ENCODE measurements around the gene B3GNT9.
A peak's percentile ranks its signal among the peaks of the same experiment; 100 is the strongest.

Gene B3GNT9

DNA sequence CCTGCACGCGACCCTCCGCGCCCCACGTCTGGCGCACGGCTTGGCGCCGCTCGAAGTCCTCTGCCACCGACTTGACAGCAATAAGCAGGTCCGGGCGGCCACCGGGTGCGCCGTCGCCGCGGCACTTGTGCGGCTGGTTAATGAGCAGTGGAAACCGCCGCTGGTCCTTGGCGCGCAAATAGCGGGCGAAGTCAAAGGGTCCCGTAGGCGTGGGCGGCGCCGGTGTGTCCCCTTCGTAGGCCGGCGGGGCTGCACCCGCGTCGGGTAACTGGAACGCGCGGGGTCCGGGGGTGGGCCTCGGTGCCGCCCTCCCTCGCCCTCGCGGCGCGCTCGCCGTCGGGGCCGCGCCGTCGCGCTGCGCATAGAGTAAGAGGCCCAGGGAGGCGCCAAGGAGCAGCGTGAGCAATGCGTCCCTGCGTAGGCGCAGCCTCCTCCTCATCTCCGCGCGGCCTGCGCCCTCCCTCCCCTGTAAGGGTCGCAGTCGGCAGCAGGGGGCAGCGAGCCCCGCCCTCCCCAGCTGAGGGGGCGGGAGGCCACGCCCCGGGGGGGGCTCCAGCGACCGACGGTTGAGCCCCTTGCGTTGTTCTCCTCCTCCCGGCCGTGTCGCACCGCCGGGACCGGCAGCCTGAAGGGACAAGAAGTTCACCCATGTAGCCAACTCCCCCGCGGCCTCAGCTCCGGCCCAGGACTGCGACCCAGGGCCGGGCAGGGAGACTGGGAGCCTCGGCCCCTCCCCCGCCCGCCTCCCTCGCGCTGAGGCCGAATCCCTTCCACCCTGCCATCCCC is 558 bp downstream of the B3GNT9 start:
- peak overlapping the region; percentile 64 for H3K4me3 ChIP-seq (replicated peaks; ENCODE audit: low read depth, low read length)
- TF ChIP-seq, protein P1, sequence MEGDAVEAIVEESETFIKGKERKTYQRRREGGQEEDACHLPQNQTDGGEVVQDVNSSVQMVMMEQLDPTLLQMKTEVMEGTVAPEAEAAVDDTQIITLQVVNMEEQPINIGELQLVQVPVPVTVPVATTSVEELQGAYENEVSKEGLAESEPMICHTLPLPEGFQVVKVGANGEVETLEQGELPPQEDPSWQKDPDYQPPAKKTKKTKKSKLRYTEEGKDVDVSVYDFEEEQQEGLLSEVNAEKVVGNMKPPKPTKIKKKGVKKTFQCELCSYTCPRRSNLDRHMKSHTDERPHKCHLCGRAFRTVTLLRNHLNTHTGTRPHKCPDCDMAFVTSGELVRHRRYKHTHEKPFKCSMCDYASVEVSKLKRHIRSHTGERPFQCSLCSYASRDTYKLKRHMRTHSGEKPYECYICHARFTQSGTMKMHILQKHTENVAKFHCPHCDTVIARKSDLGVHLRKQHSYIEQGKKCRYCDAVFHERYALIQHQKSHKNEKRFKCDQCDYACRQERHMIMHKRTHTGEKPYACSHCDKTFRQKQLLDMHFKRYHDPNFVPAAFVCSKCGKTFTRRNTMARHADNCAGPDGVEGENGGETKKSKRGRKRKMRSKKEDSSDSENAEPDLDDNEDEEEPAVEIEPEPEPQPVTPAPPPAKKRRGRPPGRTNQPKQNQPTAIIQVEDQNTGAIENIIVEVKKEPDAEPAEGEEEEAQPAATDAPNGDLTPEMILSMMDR (IDR thresholded peaks at IDR 0.05; ENCODE audit: low read length, missing control alignments), result no peak
- peak; percentile 76 for DNase-seq (ENCODE audit: low read depth)

DNA sequence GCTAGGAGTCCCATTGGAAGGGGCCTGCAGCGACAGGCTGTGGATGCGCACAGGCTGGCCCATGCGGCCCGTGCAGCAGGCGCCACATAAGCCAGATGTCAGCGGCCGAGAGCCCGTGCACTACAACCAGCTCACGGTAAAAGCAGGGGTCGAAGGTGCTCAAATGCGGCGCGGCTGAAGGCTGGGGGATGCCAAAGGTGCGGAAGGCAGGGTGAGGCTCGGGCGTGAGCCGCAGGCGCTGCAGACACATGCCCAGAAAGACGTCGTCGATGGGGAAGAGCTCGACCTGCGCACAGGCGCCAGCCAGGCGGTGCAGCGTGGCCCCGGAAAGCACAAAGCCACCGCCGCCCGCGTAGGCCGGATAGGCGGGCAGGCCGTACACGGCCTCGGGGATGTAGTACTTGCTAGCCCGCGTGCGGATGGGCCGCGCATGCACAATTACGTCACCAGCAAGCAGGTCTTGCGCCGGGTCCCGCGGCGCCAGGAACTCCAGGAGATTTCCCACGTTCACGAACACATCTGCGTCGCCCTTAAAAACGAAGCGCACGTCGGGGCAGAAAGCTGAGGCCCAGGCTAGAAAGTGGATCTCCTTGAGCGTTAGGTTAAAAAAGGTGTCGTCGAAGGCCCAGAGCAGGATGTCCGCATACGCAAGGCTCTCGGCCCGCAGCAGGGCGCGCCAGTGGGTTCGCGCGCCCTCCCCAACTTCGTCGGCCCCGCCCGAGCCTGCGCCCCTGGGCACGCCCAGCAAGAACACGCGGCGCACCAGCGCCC is 1.3 kb downstream of the B3GNT9 start:
- no peak for DNase-seq (ENCODE audit: low read depth)
- no peak overlapping the region for H3K4me3 ChIP-seq (replicated peaks; ENCODE audit: low read depth, low read length)
- TF ChIP-seq, protein P1 (IDR thresholded peaks at IDR 0.05; ENCODE audit: low read length, missing control alignments), result no peak

DNA sequence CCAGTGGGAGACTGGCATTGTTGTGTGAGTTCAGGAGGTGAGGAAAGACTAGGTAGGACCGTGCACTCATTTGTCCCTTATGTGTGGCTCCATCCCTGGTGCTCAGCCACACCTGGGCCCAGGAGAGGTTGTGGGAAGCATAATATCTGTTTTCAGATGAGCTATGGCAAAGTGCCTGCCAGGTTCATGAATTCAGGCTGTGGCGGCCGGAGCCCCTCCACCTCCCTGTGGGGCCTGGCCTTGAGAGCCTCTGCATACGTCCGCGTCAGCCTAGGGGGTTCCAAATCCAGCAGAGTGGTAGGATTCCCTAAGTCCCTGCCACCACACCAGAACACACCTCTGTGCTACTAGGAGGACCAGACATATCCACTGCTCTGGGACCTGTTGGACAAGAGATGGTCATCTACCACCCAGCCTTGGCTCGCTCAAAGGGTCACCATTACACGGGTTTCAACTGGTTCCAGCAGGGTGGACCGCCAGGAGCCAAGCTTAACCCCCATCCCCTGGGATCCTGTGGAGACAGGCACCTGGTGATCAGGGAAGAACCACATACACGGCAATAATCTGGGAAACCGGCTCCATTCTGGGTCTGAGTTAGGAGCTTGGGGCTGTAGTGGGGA is 2.0 kb downstream of the B3GNT9 start:
- TF ChIP-seq, protein P1 (IDR thresholded peaks at IDR 0.05; ENCODE audit: low read length, missing control alignments), result no peak
- no peak for DNase-seq (ENCODE audit: low read depth)
- H3K4me3 ChIP-seq (replicated peaks; ENCODE audit: low read depth, low read length), result no peak overlapping the region

DNA sequence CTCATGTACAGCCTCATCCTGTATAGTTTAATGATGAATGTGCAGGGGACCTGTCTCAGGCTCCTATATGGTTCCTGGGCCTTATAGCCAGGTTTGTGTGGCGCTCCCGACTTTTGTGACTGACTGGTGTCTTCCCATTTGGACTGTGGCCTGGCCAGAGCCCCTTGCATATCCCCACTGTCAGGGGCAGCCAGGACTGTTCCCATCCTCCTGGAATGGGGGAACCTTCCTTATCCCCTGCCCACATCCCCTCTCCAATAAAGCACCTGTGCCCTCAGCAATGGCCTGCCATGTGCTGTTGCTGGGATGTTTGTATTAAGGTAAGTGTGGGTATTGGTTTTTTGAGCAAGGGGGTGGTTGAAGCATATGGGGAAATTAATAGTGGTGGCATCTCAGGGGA is 2.6 kb downstream of the B3GNT9 start:
- no peak for DNase-seq (ENCODE audit: low read depth)
- H3K4me3 ChIP-seq (replicated peaks; ENCODE audit: low read depth, low read length), result no peak overlapping the region
- TF ChIP-seq, protein P1 (IDR thresholded peaks at IDR 0.05; ENCODE audit: low read length, missing control alignments), result no peak

DNA sequence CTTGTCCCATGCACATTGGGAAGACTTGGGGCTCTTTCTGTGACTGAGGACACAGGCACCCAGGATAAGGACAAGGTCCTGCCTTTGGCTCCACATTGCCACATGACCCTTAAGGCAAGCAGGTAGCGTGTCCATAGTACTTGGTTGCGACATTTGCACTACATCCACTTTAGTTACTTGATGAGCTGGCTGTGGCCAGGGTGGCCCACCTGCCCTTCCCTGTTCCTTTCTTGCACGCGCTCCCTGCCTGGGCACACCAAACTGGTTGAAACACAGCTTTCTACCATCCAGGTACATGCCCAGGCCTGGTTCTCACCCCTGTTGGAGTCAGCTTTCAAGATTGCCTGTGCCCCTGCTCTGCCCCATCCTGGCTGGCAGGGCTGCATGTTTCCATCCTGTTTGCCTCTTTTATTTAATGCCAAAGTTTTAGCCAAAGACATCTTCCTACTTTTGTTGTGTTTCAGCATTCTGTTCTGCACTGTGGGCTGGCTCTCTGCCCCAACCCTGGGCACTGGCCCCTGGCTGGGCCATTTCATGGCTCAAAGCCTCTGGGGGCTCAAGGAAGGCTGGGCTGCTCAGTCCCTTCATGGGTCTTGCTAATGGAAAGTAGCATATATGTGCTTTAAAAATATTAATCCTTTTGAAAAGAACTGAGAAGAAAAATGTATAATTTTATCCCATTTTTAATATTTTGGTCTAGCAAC is 3.2 kb downstream of the B3GNT9 start:
- DNase-seq (ENCODE audit: low read depth), result no peak
- TF ChIP-seq, protein P1 (IDR thresholded peaks at IDR 0.05; ENCODE audit: low read length, missing control alignments), result no peak
- H3K4me3 ChIP-seq (replicated peaks; ENCODE audit: low read depth, low read length), result no peak overlapping the region

DNA sequence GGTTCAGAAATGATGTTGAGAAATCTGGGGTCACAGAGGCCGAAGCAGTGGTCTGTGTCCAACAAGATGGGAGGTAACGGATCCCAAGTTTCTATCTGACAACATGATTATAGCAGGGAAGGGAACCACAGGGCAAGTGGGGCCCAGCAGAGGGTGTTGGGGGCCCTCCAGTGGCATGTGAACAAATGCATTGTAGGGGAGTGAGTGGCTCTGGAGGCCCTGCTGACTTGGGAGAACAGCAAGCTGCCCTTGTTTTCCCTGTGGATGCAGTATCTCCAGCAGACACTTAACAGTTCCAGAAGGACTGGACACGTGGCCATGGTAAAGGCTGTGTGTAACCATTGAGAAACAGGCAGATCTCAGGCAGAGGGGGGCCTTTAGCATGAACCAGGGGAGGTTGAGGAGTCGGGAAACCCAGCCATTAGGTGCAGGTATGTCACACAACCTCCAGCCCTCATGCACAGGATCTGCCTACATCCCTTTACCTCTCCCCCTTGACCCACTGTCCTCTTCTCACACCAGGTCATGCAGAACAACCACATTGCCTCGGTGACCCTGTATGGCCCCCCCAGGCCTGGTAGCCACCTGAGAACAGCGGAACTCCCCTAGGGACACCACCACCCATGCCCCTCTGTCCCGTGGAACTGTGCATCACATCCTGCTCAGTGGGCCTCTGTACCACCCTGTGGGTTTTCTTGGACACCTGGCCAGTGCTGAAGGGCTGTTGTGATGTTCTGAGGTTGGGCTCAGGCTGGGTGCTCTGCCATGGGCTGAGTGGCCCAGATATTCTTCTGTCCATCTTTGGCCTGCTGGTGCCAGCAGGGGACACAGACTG is 4.1 kb downstream of the B3GNT9 start:
- no peak for DNase-seq (ENCODE audit: low read depth)
- no peak overlapping the region for H3K4me3 ChIP-seq (replicated peaks; ENCODE audit: low read depth, low read length)
- TF ChIP-seq, protein P1 (IDR thresholded peaks at IDR 0.05; ENCODE audit: low read length, missing control alignments), result no peak

Measured in fibroblast of pulmonary artery (primary cell).